Vagina (tissue), 2 donors: Measurements from ENCODE around the gene PRIMPOL. TPM values are rescaled to one million over a fixed set of nuclear protein-coding genes. Genes with fewer than 3 reads are reported as not detected.
"Not testable (repeated sequence)": the region's sequence is repeated elsewhere in the genome, so short reads cannot be mapped to it uniquely, and the experiment has no call there.

Experiments used
- DNase-seq, 2 donors: peaks; one replicate each; pipeline ENCODE4 v3.0.0-alpha.2; 2017; ENCODE audit errors: extremely low spot score in 2 of 2
- H3K27ac ChIP-seq: fragments of 200-600 bp; sonication (generic); one replicate; pipeline ENCODE4 v1.5.1; 2019
- H3K27me3 ChIP-seq: fragments of 200-600 bp; sonication (generic); one replicate; pipeline ENCODE4 v1.5.1; 2019
- H3K36me3 ChIP-seq, 2 donors: fragments of 200-600 bp; sonication (generic); one replicate each; pipeline ENCODE4 v1.5.1; 2017 to 2019
- H3K4me1 ChIP-seq: fragments of 200-600 bp; sonication (generic); one replicate; pipeline ENCODE4 v1.5.1; 2019
- H3K4me3 ChIP-seq, 2 donors: fragments of 200-600 bp; sonication (generic); 1 replicate in 1 of 2; 2 replicates in 1 of 2; pipeline ENCODE4 v1.5.1; 2016 to 2019
- H3K9me3 ChIP-seq: fragments of 200-600 bp; sonication (generic); one replicate; pipeline ENCODE4 v1.5.1; 2019
- POLR2A ChIP-seq, 2 donors: fragments of 450-650 bp; IDR thresholded peaks; one replicate each; pipeline ENCODE4 v1.6.1; 2017; ENCODE audit warnings: antibody characterized with exemption in 2 of 2, mild to moderate bottlenecking in 2 of 2, moderate library complexity in 2 of 2
- POLR2AphosphoS5 ChIP-seq, 2 donors: sonication (generic); formaldehyde crosslinking; IDR thresholded peaks; one replicate each; pipeline ENCODE4 v1.9.0; 2017; ENCODE audit warnings: antibody characterized with exemption in 2 of 2, mild to moderate bottlenecking in 2 of 2, low read depth in 1 of 2; ENCODE audit not compliant: insufficient read depth in 1 of 2
- intact Hi-C: fragments of 100-400 bp; cut with DNase I; formaldehyde crosslinking; loops from one replicate; pipeline ENCODE4 v1.15.1; 2023
- total RNA-seq: library from RNA; depleted of rRNA; stranded (reverse); fragments of >200 nt; gene quantifications from one replicate; pipeline ENCODE4 v1.2.3, GENCODE V29; 2016
- TF ChIP-seq, protein P1 (sequence below), 3 experiments: fragments of 450-650 bp in 2 of 3; fragments of 200-600 bp in 1 of 3; sonication (generic) in 1 of 3; IDR thresholded peaks; one replicate each; pipeline ENCODE4 v1.5.1; 2017 to 2019; ENCODE audit warnings: antibody characterized with exemption in 3 of 3, mild to moderate bottlenecking in 2 of 3, moderate library complexity in 2 of 3

Gene PRIMPOL
- total RNA-seq, 1 donor from 2014 or later: 14.0 TPM

DNA sequence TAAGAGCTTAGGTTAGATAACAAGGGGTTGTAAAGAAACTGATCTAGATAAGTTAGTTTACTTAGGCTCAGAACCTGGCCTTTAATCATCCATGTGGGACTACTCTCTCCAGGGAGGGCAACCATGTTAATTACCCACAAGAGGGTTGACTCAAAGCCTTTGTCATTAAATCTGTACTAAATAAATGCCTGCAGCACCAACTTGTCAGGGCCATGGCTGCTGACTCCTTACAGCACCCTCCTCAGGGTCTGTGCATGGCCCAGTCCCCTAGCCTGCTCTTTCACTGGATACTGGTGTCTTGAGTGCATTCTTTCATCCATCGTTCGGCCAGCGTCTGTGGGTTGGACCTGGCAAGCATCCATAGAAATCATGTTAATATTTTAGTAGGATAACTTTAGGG lies 35.0 kb upstream of the PRIMPOL start:
- TF ChIP-seq POLR2AphosphoS5 (IDR thresholded peaks at IDR 0.05; ENCODE audit: insufficient read depth in 1 of 2, low read depth in 1 of 2) (no peak), POLR2A (IDR thresholded peaks at IDR 0.05) (no peak)
- TF ChIP-seq, protein P1, sequence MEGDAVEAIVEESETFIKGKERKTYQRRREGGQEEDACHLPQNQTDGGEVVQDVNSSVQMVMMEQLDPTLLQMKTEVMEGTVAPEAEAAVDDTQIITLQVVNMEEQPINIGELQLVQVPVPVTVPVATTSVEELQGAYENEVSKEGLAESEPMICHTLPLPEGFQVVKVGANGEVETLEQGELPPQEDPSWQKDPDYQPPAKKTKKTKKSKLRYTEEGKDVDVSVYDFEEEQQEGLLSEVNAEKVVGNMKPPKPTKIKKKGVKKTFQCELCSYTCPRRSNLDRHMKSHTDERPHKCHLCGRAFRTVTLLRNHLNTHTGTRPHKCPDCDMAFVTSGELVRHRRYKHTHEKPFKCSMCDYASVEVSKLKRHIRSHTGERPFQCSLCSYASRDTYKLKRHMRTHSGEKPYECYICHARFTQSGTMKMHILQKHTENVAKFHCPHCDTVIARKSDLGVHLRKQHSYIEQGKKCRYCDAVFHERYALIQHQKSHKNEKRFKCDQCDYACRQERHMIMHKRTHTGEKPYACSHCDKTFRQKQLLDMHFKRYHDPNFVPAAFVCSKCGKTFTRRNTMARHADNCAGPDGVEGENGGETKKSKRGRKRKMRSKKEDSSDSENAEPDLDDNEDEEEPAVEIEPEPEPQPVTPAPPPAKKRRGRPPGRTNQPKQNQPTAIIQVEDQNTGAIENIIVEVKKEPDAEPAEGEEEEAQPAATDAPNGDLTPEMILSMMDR (IDR thresholded peaks at IDR 0.05): no peak
- Histone ChIP-seq H3K27me3 (no peaks in the 10 kb centered on the region), H3K27ac (no peak overlapping the region), H3K36me3 (no peaks in the 10 kb centered on the region), H3K4me1 (no peaks in the 10 kb centered on the region), H3K9me3 (no peaks in the 10 kb centered on the region), H3K4me3 (no peak overlapping the region)
- DNase-seq: no peak
- intact Hi-C loops: no loop called here

DNA sequence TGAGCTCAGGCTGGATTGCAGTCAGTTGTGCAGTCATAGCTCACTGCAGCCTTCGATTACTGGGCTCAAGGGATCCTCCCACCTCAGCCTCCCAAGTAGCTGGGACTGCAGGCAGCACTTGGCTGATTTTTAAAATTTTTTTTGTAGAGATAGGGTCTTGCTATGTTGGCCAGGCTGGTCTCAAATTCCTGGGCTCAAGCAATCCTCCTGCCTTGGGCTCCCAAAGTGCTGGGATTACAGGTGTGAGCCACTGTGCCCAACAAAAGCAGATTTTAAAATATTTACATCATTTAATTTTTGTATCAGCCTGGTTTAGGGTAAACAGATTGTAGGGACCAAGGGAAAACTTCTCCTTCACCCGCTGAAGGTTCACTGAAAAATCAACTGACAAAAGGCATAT lies 33.4 kb upstream of the PRIMPOL start:
- H3K27me3 ChIP-seq, H3K36me3 ChIP-seq, H3K4me1 ChIP-seq, intact Hi-C loops, H3K27ac ChIP-seq, H3K4me3 ChIP-seq, DNase-seq, H3K9me3 ChIP-seq: not testable (repeated sequence)

DNA sequence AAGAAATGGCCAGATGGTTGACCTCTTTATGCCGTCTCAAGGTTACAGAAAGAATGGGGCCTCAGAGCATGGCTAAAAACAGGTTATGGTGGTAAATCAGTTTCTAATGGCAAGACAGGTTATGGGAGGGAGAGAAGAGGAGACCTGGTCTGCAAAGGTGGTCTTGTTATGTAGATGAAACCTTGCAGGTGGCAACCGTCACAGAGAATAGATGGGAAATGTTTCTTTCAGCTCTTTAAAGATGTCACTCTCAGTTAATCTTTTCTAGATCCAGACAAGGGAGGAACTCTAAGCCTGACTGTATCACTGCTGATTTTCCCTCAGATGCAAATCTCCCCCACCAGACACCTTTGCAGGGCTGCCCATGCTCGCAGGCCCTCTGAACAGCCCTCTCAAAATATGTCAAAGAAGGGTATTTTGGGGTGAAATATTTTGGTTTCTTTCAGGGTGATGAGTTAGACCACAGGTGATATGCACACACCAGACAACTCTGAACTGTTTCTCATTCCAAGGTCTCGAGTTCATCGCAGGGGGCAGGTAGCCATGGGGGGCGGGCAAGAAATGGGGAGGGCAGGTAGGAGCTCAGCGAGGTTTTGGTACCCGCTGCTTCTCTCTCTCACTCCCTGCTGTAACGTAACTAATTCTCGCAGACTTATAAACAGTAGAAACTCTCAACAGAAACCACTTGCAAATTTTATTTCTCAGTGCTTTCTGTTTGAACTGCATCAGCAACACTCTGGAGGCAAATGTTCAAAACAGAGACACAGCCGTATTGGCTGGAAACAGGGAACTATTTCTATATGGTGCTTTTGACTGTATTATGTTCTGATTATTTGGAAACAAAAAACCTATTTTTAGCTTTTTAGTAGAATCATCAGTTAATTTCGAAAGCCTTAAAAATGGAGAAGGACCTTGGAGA lies 32.6 kb upstream of the PRIMPOL start:
- Histone ChIP-seq H3K27me3 (no peaks in the 10 kb centered on the region), H3K36me3 (no peaks in the 10 kb centered on the region), H3K9me3 (no peaks in the 10 kb centered on the region), H3K4me3 (no peak overlapping the region), H3K4me1 (no peaks in the 10 kb centered on the region), H3K27ac (no peak overlapping the region)
- intact Hi-C loops: no loop called here
- DNase-seq: no peak
- TF ChIP-seq, protein P1 (IDR thresholded peaks at IDR 0.05): no peak
- no peak for TF ChIP-seq POLR2AphosphoS5 (IDR thresholded peaks at IDR 0.05; ENCODE audit: insufficient read depth in 1 of 2, low read depth in 1 of 2)

DNA sequence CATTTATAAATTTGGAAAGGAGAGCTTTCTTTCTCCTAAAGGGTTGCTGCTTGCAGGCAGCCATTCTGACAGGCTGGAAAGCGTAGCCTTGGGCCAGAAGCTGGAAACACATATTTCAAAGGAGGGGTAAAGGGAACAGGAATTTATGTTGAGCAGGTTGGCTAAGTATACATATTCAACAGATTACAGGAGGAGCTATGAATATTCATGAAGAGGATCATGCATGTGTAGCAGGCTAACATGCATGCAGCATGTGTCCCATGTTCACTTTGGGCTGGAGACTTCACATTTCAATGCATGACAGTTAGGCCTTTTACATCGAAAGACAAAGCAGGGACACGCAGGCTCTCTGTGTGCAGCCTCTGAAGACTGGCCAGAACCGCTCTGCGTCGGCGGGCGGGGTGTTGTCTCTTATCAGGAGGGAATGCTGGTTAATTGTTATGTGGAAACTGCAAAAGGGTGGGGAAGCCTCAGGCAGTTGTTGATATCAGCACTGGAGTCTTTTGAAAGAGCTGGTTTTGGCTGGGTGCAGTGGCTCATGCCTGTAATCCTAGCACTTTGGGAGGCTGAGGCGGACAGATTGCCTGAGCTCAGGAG lies 31.8 kb upstream of the PRIMPOL start:
- no peak overlapping the region for H3K27ac ChIP-seq
- intact Hi-C loops: no loop called here
- no peaks in the 10 kb centered on the region for H3K27me3 ChIP-seq
- H3K4me1 ChIP-seq: no peaks in the 10 kb centered on the region
- no peaks in the 10 kb centered on the region for H3K36me3 ChIP-seq
- TF ChIP-seq, protein P1 (IDR thresholded peaks at IDR 0.05): no peak
- TF ChIP-seq POLR2AphosphoS5 (IDR thresholded peaks at IDR 0.05; ENCODE audit: insufficient read depth in 1 of 2, low read depth in 1 of 2): no peak
- no peak for TF ChIP-seq POLR2A (IDR thresholded peaks at IDR 0.05)
- no peak overlapping the region for H3K4me3 ChIP-seq
- DNase-seq: no peak
- H3K9me3 ChIP-seq: no peaks in the 10 kb centered on the region

DNA sequence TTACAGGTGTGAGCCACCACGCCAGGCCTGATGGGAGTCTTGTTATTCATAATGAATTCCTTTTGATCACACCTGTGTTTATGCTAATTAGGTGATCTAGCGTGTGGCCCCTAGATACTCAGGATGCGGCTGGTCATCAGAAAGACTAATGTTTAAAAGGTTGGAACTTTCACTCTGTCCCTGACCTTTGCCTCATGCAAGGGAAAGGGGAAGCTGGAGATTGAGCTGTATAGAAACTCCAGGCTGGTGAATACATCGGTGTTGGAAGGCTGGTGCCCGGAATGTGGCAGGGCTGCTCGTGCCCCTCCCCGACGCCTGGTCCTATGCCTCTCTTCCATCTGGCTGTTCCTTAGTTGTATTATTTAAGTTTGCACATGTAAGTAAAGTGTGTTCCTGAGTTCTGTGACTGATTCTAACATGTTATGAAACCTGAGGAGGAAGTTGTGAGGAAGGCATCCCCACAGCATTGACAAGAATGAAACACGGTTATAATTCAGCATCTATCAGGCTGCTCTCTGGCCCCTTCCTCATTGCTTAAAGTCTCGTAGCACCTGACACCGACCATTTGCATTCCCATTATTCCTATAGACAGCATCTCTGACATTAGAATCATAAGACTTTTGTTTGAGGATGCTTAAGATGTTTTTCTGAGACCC lies 29.2 kb upstream of the PRIMPOL start:
- Histone ChIP-seq H3K36me3 (no peaks in the 10 kb centered on the region), H3K9me3 (no peaks in the 10 kb centered on the region), H3K4me3 (no peak overlapping the region), H3K27ac (no peak overlapping the region), H3K27me3 (no peaks in the 10 kb centered on the region), H3K4me1 (no peaks in the 10 kb centered on the region)
- TF ChIP-seq POLR2A (IDR thresholded peaks at IDR 0.05): no peak
- intact Hi-C loops: no loop called here
- DNase-seq: no peak

DNA sequence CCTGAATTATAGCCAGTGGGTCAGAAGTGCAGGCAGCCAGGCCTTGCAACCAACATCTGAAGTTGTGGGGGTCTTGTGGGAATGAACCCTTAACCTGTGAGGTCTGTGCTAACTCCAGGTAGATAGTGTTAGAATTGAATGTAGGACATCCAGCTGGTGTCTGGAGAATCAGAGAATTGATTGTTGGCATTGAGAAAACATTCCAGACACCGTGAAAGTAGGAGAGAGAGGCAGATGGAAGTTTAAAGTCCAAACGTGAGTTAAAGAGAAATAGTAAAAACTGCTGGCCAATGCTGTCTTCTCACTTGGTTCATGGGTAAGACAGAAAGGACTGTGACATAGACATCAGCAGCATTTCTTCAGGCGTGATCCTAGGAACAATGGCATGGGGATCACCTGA lies 28.0 kb upstream of the PRIMPOL start:
- DNase-seq: no peak
- TF ChIP-seq POLR2A (IDR thresholded peaks at IDR 0.05) (no peak), POLR2AphosphoS5 (IDR thresholded peaks at IDR 0.05; ENCODE audit: insufficient read depth in 1 of 2, low read depth in 1 of 2) (no peak)
- TF ChIP-seq, protein P1 (IDR thresholded peaks at IDR 0.05): no peak
- intact Hi-C loops: no loop called here
- no peaks in the 10 kb centered on the region for H3K9me3 ChIP-seq
- no peaks in the 10 kb centered on the region for H3K36me3 ChIP-seq
- no peak overlapping the region for H3K27ac ChIP-seq
- no peak overlapping the region for H3K4me3 ChIP-seq
- no peaks in the 10 kb centered on the region for H3K27me3 ChIP-seq
- H3K4me1 ChIP-seq: no peaks in the 10 kb centered on the region

DNA sequence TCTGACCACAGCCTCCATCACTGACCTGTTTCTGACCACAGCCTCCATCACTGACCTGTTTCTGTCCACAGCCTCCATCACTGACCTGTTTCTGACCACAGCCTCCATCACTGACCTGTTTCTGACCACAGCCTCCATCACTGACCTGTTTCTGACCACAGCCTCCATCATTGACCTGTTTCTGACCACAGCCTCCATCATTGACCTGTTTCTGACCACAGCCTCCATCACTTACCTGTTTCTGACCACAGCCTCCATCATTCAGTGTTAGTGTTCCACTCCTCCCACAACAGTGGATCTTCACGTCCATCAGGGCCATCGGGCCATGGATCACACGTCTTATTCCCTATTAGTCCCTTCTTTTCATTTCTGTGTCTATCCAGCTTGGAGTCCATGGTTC lies 25.0 kb upstream of the PRIMPOL start:
- H3K27ac ChIP-seq, intact Hi-C loops, H3K27me3 ChIP-seq, H3K4me1 ChIP-seq, H3K4me3 ChIP-seq, H3K9me3 ChIP-seq, DNase-seq: not testable (repeated sequence)
- H3K36me3 ChIP-seq: peaks cover 0 to 20% of the 10 kb centered on the region in 2 donors
